Endothelial cell of umbilical vein (primary cell): Measurements from ENCODE around the gene MAN2A1. TPM values are rescaled to one million over a fixed set of nuclear protein-coding genes. Genes with fewer than 3 reads are reported as not detected.

Source experiments
- BruUV-seq: library from RNA; stranded (reverse); fragments of 400-500 nt; replicated peaks from 2 replicates; lab custom pipeline; 2021; lab: Mats Ljungman, UMichigan
- CTCF ChIA-PET: fragments of 300-600, 350-600 bp; sonication (Branson Sonifier 250); formaldehyde crosslinking; loops from one replicate; lab custom pipeline; 2021; ENCODE audit warnings: antibody characterized with exemption, inconsistent platforms; lab: Charles Lee
- POLR2A ChIA-PET: fragments of 300-600, 350-600 bp; sonication (Branson Sonifier 250); formaldehyde crosslinking; loops from one replicate; lab custom pipeline; 2021; ENCODE audit warnings: antibody characterized with exemption, inconsistent platforms; lab: Charles Lee
- DNase-seq: peaks from one replicate; pipeline ENCODE4 v3.0.0-alpha.2; 2011; ENCODE audit warnings: low read depth, low spot score
- FAIRE-seq: peaks from 2 replicates; lab custom pipeline; 2011; peaks lifted over from hg19 to GRCh38; lab: Jason Lieb, UNC
- H2AFZ ChIP-seq: 2 replicates; pipeline ENCODE4 v1.6.0; 2012; ENCODE audit warnings: low read depth, low read length, control low read depth, inconsistent platforms
- H3K27ac ChIP-seq: 2 replicates; pipeline ENCODE4 v1.5.1; 2011; ENCODE audit warnings: low read depth, mild to moderate bottlenecking, control low read depth, low read length, moderate library complexity; ENCODE audit not compliant: insufficient read depth
- H3K27me3 ChIP-seq, 2 experiments: 2 replicates each; pipeline versions ENCODE4 v1.6.0 to v1.6.1; 2011; ENCODE audit warnings: low read length in 2 of 2, mixed read lengths in 1 of 2; ENCODE audit not compliant: control insufficient read depth in 2 of 2, insufficient read depth in 2 of 2
- H3K36me3 ChIP-seq, 2 experiments: 2 replicates in 1 of 2; 3 replicates in 1 of 2; pipeline ENCODE4 v1.5.1; 2011; ENCODE audit warnings: low read length in 2 of 2, mild to moderate bottlenecking in 1 of 2, moderate library complexity in 1 of 2; ENCODE audit not compliant: control insufficient read depth in 2 of 2, insufficient read depth in 2 of 2; ENCODE audit errors: extremely low read depth in 1 of 2
- H3K4me1 ChIP-seq: 3 replicates; pipeline ENCODE4 v1.5.1; 2011; ENCODE audit warnings: mild to moderate bottlenecking, low read length; ENCODE audit not compliant: control insufficient read depth, insufficient read depth; ENCODE audit errors: extremely low read depth
- H3K4me2 ChIP-seq: 2 replicates; pipeline ENCODE4 v1.6.1; 2011; ENCODE audit warnings: low read length, control low read depth, mixed read lengths; ENCODE audit not compliant: insufficient read depth
- H3K4me3 ChIP-seq, 3 experiments: fragments of 200-600 bp in 1 of 3; sonication (generic), shearing (Covaris generic) in 1 of 3; replicated peaks in 1 of 3; 2 replicates each; pipeline ENCODE4 v1.5.1; 2011 to 2016; ENCODE audit warnings: control low read depth in 3 of 3, low read length in 3 of 3, mild to moderate bottlenecking in 2 of 3, inconsistent platforms in 1 of 3, low read depth in 1 of 3, moderate library complexity in 1 of 3; ENCODE audit not compliant: insufficient read depth in 1 of 3
- H3K79me2 ChIP-seq: 2 replicates; pipeline ENCODE4 v1.6.0; 2012; ENCODE audit warnings: low read length, inconsistent platforms; ENCODE audit not compliant: control insufficient read depth, insufficient read depth
- H3K9ac ChIP-seq: replicated peaks from 2 replicates; pipeline ENCODE3; 2011; ENCODE audit warnings: low read length, control low read depth; ENCODE audit not compliant: insufficient read depth; ENCODE audit errors: extremely low read depth
- H3K9me1 ChIP-seq: replicated peaks from 3 replicates; pipeline ENCODE4 v1.6.0; 2011; ENCODE audit warnings: mild to moderate bottlenecking, low read length; ENCODE audit not compliant: control insufficient read depth, insufficient read depth; ENCODE audit errors: extremely low read depth
- H3K9me3 ChIP-seq: replicated peaks from 2 replicates; pipeline ENCODE4 v1.5.1; 2012; ENCODE audit warnings: low read length, inconsistent platforms; ENCODE audit not compliant: control insufficient read depth, insufficient read depth
- H4K20me1 ChIP-seq: replicated peaks from 2 replicates; pipeline ENCODE3; 2011; ENCODE audit warnings: mild to moderate bottlenecking, low read length; ENCODE audit not compliant: control insufficient read depth, insufficient read depth; ENCODE audit errors: extremely low read depth
- EZH2 ChIP-seq: IDR thresholded peaks from 2 replicates; pipeline ENCODE4 v1.6.1; 2012; ENCODE audit warnings: borderline replicate concordance, low read depth, mild to moderate bottlenecking, moderate library complexity, low read length, inconsistent platforms; ENCODE audit not compliant: severe bottlenecking
- FOS ChIP-seq: IDR thresholded peaks from 2 replicates; pipeline ENCODE4 v1.6.1; 2011; ENCODE audit warnings: mild to moderate bottlenecking, low read length, moderate library complexity, borderline replicate concordance; ENCODE audit not compliant: insufficient read depth
- GATA2 ChIP-seq: IDR thresholded peaks from 2 replicates; pipeline ENCODE4 v1.7.0; 2011; ENCODE audit warnings: low read depth, mild to moderate bottlenecking, moderate library complexity, mixed read lengths, low read length; ENCODE audit not compliant: insufficient read length, insufficient read depth
- JUN ChIP-seq: IDR thresholded peaks from 2 replicates; pipeline ENCODE4 v1.6.1; 2011; ENCODE audit warnings: borderline replicate concordance, low read depth; ENCODE audit not compliant: insufficient read length, insufficient read depth
- MAX ChIP-seq: IDR thresholded peaks from 2 replicates; pipeline ENCODE4 v1.6.1; 2011; ENCODE audit not compliant: insufficient read depth, insufficient read length
- MYC ChIP-seq: IDR thresholded peaks from one replicate; pipeline ENCODE4 v1.6.1; 2011; ENCODE audit warnings: mild to moderate bottlenecking, low read depth, low read length
- POLR2A ChIP-seq: IDR thresholded peaks from 2 replicates; pipeline ENCODE4 v1.6.1; 2012; ENCODE audit warnings: low read depth, mild to moderate bottlenecking, control low read depth, low read length
- POLR2AphosphoS5 ChIP-seq: IDR thresholded peaks from 2 replicates; pipeline ENCODE4 v1.6.1; 2012; ENCODE audit warnings: low read depth, mild to moderate bottlenecking, control low read depth, low read length, moderate library complexity; ENCODE audit not compliant: insufficient read depth
- dilution Hi-C: fragments of 300-500 bp; cut with MboI; formaldehyde crosslinking; loops from one replicate; pipeline ENCODE4 v1.15.0; 2019; ENCODE audit warnings: low sequenced_read_pairs; ENCODE audit not compliant: extremely low pct_ligation_motif_present
- intact Hi-C: fragments of 100-400 bp; cut with micrococcal nuclease; formaldehyde crosslinking; loops from one replicate; pipeline ENCODE4 v1.10.0; 2022
- polyA plus RNA-seq, 4 experiments: library from polyadenylated mRNA; depleted of rRNA in 3 of 4; stranded (reverse) in 3 of 4; unstranded in 1 of 4; fragments of >200 nt; gene quantifications; 2 replicates each; pipeline versions ENCODE4 v1.2.1 to v1.2.3, GENCODE V29; 2011 to 2012; ENCODE audit warnings: missing spikeins in 1 of 4
- total RNA-seq: library from RNA; stranded (reverse); gene quantifications from 2 replicates; pipeline ENCODE4 v1.2.3, GENCODE V29; 2021
- TF ChIP-seq, protein P1 (sequence below), 2 donors: IDR thresholded peaks; 1 replicate in 1 of 2; 2 replicates in 1 of 2; pipeline ENCODE4 v1.5.1; 2011; ENCODE audit warnings: low read length in 2 of 2, mild to moderate bottlenecking in 2 of 2, moderate library complexity in 2 of 2, control low read depth in 1 of 2, inconsistent platforms in 1 of 2, low read depth in 1 of 2; ENCODE audit not compliant: insufficient read depth in 1 of 2; ENCODE audit errors: extremely low read depth in 1 of 2

Gene MAN2A1
- total and polyA plus RNA-seq, 2 donors (not counting 3 experiments of a cell fraction or from before 2014, with no cell fraction given), result 20.8 to 54.8 TPM

DNA sequence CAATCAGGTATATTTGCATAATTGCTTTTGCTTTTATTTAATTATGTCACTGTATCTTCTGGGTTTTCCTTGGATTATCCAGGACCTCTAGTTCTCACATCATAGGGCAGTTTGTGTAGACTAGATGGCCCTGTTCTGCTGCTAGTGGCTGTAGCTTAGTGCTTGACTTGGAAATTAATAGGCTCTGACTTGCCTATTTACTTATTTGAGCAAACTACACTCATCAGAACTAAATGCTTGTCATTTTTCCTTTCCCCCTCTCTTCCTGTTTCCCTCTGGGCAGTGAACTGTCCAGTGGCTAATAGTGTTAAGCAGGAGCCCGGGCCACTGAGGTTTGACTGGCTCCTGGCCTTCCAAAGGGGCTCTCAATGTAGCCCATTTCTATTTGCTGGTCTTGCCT is 135.7 kb downstream of the MAN2A1 start:
- H3K36me3 ChIP-seq, result peaks cover 0 to under 1% of the 10 kb centered on the region in 2 experiments
- H3K4me1 ChIP-seq, result no peaks in the 10 kb centered on the region
- no peak for TF ChIP-seq MAX
- no peak overlapping the region for H3K27ac ChIP-seq
- no TSS peak for BruUV-seq
- no peaks in the 10 kb centered on the region for H3K79me2 ChIP-seq
- no peaks in the 10 kb centered on the region for H3K27me3 ChIP-seq
- dilution Hi-C loops, result no loop called here
- no peaks in the 10 kb centered on the region for H3K9me1 ChIP-seq
- no peak overlapping the region for H3K4me2 ChIP-seq
- no peak overlapping the region for H3K4me3 ChIP-seq
- FAIRE-seq (no peak), DNase-seq (no peak)
- no peaks in the 10 kb centered on the region for H4K20me1 ChIP-seq
- ChIA-PET CTCF (interaction anchor here (0.6 kb wide), 1 partner anchor 9 kb away, joined by 3 read pairs; no protein-coding TSS in a partner anchor), POLR2A (no interaction called here)
- H2AFZ ChIP-seq, result no peak overlapping the region
- no peaks in the 10 kb centered on the region for H3K9me3 ChIP-seq
- no peak overlapping the region for H3K9ac ChIP-seq
- intact Hi-C loops, result no loop called here

- CTCF ChIA-PET, result no interaction called here
- Histone ChIP-seq H3K4me3 (no peak overlapping the region), H3K79me2 (no peaks in the 10 kb centered on the region), H3K9me3 (no peaks in the 10 kb centered on the region), H3K27ac (no peak overlapping the region), H3K27me3 (no peaks in the 10 kb centered on the region), H3K36me3 (no peaks in the 10 kb centered on the region), H2AFZ (no peak overlapping the region), H3K4me2 (no peak overlapping the region), H3K9me1 (no peaks in the 10 kb centered on the region), H3K4me1 (peaks cover 7% of the 10 kb centered on the region), H3K9ac (no peak overlapping the region), H4K20me1 (no peaks in the 10 kb centered on the region)
- no peak for FAIRE-seq
- intact Hi-C loops, result no loop called here
- dilution Hi-C loops, result no loop called here
- POLR2A ChIA-PET, result no interaction called here
- TF ChIP-seq FOS (no peak), POLR2AphosphoS5 (no peak), MAX (no peak), JUN (no peak), EZH2 (no peak), MYC (no peak), POLR2A (no peak), GATA2 (no peak)
- TF ChIP-seq, protein P1, sequence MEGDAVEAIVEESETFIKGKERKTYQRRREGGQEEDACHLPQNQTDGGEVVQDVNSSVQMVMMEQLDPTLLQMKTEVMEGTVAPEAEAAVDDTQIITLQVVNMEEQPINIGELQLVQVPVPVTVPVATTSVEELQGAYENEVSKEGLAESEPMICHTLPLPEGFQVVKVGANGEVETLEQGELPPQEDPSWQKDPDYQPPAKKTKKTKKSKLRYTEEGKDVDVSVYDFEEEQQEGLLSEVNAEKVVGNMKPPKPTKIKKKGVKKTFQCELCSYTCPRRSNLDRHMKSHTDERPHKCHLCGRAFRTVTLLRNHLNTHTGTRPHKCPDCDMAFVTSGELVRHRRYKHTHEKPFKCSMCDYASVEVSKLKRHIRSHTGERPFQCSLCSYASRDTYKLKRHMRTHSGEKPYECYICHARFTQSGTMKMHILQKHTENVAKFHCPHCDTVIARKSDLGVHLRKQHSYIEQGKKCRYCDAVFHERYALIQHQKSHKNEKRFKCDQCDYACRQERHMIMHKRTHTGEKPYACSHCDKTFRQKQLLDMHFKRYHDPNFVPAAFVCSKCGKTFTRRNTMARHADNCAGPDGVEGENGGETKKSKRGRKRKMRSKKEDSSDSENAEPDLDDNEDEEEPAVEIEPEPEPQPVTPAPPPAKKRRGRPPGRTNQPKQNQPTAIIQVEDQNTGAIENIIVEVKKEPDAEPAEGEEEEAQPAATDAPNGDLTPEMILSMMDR (IDR thresholded peaks at IDR 0.05; ENCODE audit: extremely low read depth in 1 of 2, insufficient read depth in 1 of 2, low read depth in 1 of 2, low read length in 2 of 2), result no peak
- no TSS peak for BruUV-seq
- no peak for DNase-seq
These were observed 136.7 kb downstream of the MAN2A1 start for GRCh38 chr5:109826426-109826825.
